ENCODE data around the gene EME2.
"Not testable (repeated sequence)": the region's sequence is repeated elsewhere in the genome, so short reads cannot be mapped to it uniquely, and the experiment has no call there.

EME2 gene

GRCh38 chr16:1794221-1794871 is 21.7 kb downstream of the EME2 start:
- H3K4me1 Mint-ChIP-seq (ENCODE audit: low read depth), result no peaks in the 10 kb centered on the region
- no peak overlapping the region for H3K27ac Mint-ChIP-seq
- no peak overlapping the region for H3K4me3 Mint-ChIP-seq
- no peaks in the 10 kb centered on the region for H3K27me3 Mint-ChIP-seq
- no peaks in the 10 kb centered on the region for H3K9me3 Mint-ChIP-seq
- H3K36me3 Mint-ChIP-seq (ENCODE audit: low read depth), result no peaks in the 10 kb centered on the region

DNA sequence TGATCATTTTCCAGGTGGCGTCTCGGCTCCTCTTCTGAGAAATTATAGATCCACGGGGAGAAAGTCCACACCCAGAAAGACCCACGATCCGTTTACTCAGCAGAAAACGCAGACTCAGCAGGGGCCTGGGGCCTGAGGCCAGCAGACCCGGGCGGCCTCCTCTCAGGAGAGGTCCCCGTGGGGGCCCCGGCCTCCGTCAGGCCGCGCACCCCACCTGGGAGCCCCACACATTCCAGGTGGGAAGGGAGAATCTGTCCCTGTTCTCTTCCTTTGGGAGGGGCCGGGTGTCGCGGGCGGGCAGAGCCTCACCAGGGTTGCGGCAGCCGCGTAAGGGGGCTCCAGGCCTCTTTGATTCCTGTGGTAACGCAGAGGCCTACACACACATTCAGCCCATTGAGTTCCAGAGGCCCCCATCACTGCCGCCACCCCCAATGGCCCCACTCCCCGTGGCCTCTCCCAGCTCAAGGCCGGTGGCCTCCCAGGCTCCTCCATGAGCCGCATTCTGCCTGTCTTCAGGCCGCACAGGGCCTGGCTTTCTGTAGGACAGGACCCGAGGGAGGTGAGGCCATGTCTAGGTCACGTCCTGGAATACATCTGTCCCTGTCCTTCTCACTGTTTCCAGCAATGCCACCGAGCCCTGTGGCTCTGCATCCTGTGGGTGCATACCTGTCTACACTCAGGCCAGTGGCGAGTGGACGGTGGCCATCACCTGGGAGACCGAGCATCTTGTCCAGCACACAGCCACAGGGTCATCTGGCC is 22.5 kb downstream of the EME2 start:
- Mint-ChIP-seq H3K36me3 (ENCODE audit: low read depth) (no peaks in the 10 kb centered on the region), H3K4me1 (ENCODE audit: low read depth) (no peaks in the 10 kb centered on the region), H3K4me3 (no peak overlapping the region), H3K27ac (no peak overlapping the region), H3K9me3 (peaks cover 4% of the 10 kb centered on the region), H3K27me3 (no peaks in the 10 kb centered on the region)

DNA sequence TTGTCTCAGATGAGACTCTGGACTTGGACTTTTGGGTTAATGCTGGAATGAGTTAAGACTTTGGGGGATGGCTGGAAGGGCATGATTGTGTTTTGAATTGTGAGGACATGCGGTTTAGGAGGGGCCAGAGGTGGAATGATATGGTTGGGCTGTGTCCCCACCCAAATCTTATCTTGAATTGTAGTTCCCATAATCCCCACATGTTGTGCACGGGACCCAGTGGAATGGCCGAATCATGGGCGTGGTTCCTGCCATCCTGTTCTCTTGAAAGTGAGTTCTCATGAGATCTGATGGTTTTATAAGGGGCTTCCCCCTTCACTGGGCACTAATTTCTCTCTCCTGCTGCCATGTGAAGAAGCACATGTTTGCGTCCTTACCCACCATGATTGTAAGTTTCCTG is 26.7 kb downstream of the EME2 start:
- not testable (repeated sequence) for H3K4me1 Mint-ChIP-seq (ENCODE audit: low read depth); H3K36me3 Mint-ChIP-seq (ENCODE audit: low read depth); H3K9me3 Mint-ChIP-seq; H3K27me3 Mint-ChIP-seq; H3K27ac Mint-ChIP-seq; H3K4me3 Mint-ChIP-seq

GRCh38 chr16:1800701-1801100 is 28.1 kb downstream of the EME2 start:
- no peaks in the 10 kb centered on the region for H3K27me3 Mint-ChIP-seq
- no peak overlapping the region for H3K27ac Mint-ChIP-seq
- peaks cover 4% of the 10 kb centered on the region for H3K36me3 Mint-ChIP-seq (ENCODE audit: low read depth)
- H3K4me1 Mint-ChIP-seq (ENCODE audit: low read depth), result no peaks in the 10 kb centered on the region
- no peak overlapping the region for H3K4me3 Mint-ChIP-seq
- H3K9me3 Mint-ChIP-seq, result peaks cover 9% of the 10 kb centered on the region

GRCh38 chr16:1807626-1808025 is 35.0 kb downstream of the EME2 start:
- no peak overlapping the region for H3K27ac Mint-ChIP-seq
- H3K36me3 Mint-ChIP-seq (ENCODE audit: low read depth), result peaks cover 10% of the 10 kb centered on the region
- peaks cover 3% of the 10 kb centered on the region for H3K4me1 Mint-ChIP-seq (ENCODE audit: low read depth)
- H3K9me3 Mint-ChIP-seq, result no peaks in the 10 kb centered on the region
- no peak overlapping the region for H3K4me3 Mint-ChIP-seq
- H3K27me3 Mint-ChIP-seq, result no peaks in the 10 kb centered on the region

DNA sequence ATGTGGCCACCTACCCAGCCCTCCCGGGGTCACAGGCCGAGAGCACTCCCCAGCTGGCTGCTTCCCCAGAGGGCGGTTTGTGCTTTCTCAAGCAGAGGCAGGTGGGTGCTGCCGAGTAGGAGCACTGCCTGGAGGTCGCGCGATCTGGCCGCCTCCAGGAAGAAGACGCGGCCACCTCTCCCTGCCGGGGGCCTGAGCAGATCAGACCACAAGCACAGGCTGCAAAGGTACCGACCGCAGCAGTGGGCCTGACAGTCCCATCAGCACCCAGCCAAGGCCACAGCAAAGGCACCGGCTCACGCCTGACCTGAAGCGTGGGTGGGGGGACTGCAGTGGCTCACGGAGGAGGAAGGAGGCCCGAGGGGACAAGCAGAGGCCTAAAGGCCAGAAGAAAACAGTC is 36.1 kb downstream of the EME2 start:
- peaks cover 12% of the 10 kb centered on the region for H3K4me1 Mint-ChIP-seq (ENCODE audit: low read depth)
- H3K4me3 Mint-ChIP-seq, result no peak overlapping the region
- peaks cover 15% of the 10 kb centered on the region for H3K36me3 Mint-ChIP-seq (ENCODE audit: low read depth)
- H3K9me3 Mint-ChIP-seq, result no peaks in the 10 kb centered on the region
- H3K27me3 Mint-ChIP-seq, result no peaks in the 10 kb centered on the region
- H3K27ac Mint-ChIP-seq, result no peak overlapping the region

DNA sequence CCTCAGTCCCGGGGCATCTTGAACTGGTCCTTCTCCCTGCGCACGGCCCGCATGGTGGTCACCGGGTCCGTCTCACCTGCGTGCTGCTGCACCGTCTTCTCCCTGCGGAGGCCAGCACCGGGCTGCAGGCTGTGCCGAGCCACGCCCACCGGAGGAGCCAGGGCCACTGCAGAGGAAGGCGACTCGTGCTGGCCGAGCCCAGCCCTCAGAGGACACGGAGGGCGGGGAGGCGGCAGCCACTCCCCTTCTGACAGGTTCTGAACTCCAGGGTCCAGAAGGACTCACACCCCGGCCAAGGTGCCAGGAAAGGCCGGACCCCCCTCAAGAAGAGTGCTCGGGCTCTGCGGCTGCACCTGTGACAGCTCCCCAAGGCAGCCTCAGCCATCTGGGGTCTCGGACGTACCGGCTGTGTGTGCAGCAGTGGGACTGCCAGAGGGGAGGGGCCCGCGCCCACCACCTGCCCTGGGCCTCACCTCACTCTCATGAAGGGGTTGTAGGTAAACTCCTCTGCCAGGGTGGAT is 36.7 kb downstream of the EME2 start:
- Mint-ChIP-seq H3K27me3 (no peaks in the 10 kb centered on the region), H3K36me3 (ENCODE audit: low read depth) (peaks cover 18% of the 10 kb centered on the region), H3K9me3 (no peaks in the 10 kb centered on the region), H3K4me1 (ENCODE audit: low read depth) (peaks cover 12% of the 10 kb centered on the region), H3K4me3 (no peak overlapping the region), H3K27ac (no peak overlapping the region)

DNA sequence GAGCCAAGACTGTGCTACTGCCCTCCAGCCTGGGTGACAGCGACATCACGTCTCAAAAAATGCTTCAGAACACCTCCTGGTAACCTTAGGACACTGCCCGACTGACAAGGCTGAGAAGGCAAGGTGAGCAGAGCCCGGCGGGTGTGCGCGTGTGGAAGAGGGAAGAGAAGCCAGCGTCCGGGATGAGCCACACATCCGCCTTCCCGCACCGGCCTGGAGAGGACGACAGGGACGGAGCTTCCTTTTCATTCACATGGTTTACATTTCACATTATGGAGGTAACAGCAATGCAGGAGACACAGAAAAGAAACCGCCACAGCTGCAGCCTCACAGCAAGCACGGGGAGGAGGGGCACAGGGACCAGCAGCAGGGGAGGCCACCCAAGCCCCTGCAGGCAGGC is 37.5 kb downstream of the EME2 start:
- peaks cover 21% of the 10 kb centered on the region for H3K36me3 Mint-ChIP-seq (ENCODE audit: low read depth)
- H3K4me1 Mint-ChIP-seq (ENCODE audit: low read depth), result peaks cover 12% of the 10 kb centered on the region
- no peaks in the 10 kb centered on the region for H3K27me3 Mint-ChIP-seq
- no peak overlapping the region for H3K27ac Mint-ChIP-seq
- H3K9me3 Mint-ChIP-seq, result no peaks in the 10 kb centered on the region
- H3K4me3 Mint-ChIP-seq, result no peak overlapping the region

DNA sequence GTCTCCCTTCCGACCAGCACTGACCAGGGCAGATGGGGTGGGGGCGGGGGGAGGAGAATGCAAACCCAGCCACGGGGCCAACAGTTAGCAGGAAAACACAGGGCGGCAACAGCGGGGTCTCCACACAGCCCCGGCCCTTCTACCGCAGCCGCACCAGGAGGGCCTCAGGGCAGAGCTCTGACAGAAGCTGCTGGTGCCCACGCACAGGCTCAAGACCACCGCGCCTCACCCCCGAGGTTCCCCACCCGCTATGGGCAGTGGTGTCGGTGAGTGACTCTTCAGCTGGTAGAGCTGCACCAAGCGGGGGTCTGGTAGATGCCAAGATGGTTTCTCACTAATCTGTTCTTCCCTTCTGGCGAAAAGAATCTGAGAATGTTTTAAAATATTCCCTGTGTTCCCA is 37.9 kb downstream of the EME2 start:
- H3K27ac Mint-ChIP-seq, result no peak overlapping the region
- no peaks in the 10 kb centered on the region for H3K9me3 Mint-ChIP-seq
- H3K4me3 Mint-ChIP-seq, result no peak overlapping the region
- H3K27me3 Mint-ChIP-seq, result no peaks in the 10 kb centered on the region
- H3K36me3 Mint-ChIP-seq (ENCODE audit: low read depth), result peaks cover 24% of the 10 kb centered on the region
- H3K4me1 Mint-ChIP-seq (ENCODE audit: low read depth), result peaks cover 12% of the 10 kb centered on the region

GRCh38 chr16:1812732-1813163 is 40.1 kb downstream of the EME2 start:
- Mint-ChIP-seq H3K4me1 (ENCODE audit: low read depth) (peaks cover 12% of the 10 kb centered on the region), H3K9me3 (no peaks in the 10 kb centered on the region), H3K27me3 (no peaks in the 10 kb centered on the region), H3K27ac (peak overlapping the region; percentile 34), H3K4me3 (no peak overlapping the region), H3K36me3 (ENCODE audit: low read depth) (peaks cover 16% of the 10 kb centered on the region)

DNA sequence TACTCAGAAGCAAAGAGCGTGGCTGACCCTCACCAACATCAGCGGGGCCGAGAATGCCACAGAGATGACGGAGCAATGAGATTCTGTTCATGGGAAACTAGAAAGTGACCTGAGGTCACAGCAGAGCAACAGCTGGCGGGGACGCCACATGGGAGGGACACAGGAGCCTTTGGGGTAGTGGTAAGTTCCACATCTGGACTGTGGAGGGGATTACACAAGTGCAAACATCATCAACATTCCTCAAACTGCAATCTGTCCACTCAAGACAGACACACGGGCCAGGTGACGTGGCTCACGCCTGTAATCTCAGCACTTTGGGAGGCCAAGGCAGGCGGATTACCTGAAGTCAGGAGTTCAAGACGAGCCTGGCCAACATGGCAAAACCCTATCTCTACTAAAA is 42.9 kb downstream of the EME2 start:
- Mint-ChIP-seq H3K4me3 (no peak overlapping the region), H3K9me3 (no peaks in the 10 kb centered on the region), H3K36me3 (ENCODE audit: low read depth) (peaks cover 14% of the 10 kb centered on the region), H3K27ac (peak overlapping the region; percentile 26), H3K4me1 (ENCODE audit: low read depth) (peaks cover 12% of the 10 kb centered on the region), H3K27me3 (no peaks in the 10 kb centered on the region)

GRCh38 chr16:1816396-1817275 is 44.0 kb downstream of the EME2 start:
- Mint-ChIP-seq H3K27ac (no peak overlapping the region), H3K9me3 (no peaks in the 10 kb centered on the region)

DNA sequence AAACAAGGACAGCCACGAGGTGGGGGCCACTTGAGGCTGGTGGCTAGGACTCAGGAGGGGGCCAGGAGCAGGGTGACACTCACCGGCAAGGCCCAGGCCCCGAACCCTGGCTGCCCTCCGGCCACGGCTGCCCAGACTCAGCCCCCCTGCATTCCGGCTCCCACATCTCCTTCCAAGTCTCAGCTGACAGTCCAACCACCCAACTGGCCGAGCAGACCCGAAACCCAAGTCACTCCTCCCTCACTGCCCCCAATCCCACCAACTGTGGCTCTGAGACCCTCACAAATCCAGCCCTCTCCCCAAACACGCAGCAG is 44.6 kb downstream of the EME2 start:
- no peak overlapping the region for H3K4me3 Mint-ChIP-seq
- no peaks in the 10 kb centered on the region for H3K27me3 Mint-ChIP-seq

More at GRCh38 chr16:1816396-1817275, 44.0 kb downstream of the EME2 start:
- Mint-ChIP-seq H3K27me3 (no peaks in the 10 kb centered on the region), H3K4me3 (no peak overlapping the region), H3K36me3 (ENCODE audit: low read depth) (peaks cover 14% of the 10 kb centered on the region), H3K4me1 (ENCODE audit: low read depth) (peaks cover 12% of the 10 kb centered on the region)

DNA sequence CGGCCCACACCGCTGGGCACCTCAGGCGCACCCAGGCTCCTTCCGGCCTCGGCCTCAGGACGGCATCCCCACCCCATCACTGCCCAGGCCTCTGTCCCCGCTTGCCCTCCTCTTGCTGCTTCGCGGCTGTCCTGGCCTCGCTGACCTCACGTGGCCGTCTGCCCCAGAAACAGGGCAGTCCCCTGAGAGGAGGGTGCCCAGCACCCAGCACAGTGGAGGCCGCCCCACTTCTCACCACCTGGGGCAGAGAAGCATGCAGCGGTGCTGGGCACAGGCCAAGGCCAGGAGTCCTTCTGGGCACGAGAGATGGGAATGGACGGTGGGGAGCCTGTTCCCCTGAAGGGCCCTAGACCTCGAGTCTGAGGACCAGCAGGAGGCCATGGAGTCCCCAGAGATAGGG is 45.1 kb downstream of the EME2 start:
- H3K9me3 Mint-ChIP-seq, result no peaks in the 10 kb centered on the region
- H3K36me3 Mint-ChIP-seq (ENCODE audit: low read depth), result peaks cover 14% of the 10 kb centered on the region
- H3K27ac Mint-ChIP-seq, result no peak overlapping the region
- H3K4me3 Mint-ChIP-seq, result no peak overlapping the region
- peaks cover 8% of the 10 kb centered on the region for H3K4me1 Mint-ChIP-seq (ENCODE audit: low read depth)
- H3K27me3 Mint-ChIP-seq, result no peaks in the 10 kb centered on the region

More for the DNA sequence above, 44.6 kb downstream of the EME2 start:
- Mint-ChIP-seq H3K9me3 (no peaks in the 10 kb centered on the region), H3K27ac (peak overlapping the region; percentile 49), H3K4me1 (ENCODE audit: low read depth) (peaks cover 12% of the 10 kb centered on the region), H3K36me3 (ENCODE audit: low read depth) (peaks cover 14% of the 10 kb centered on the region)

All from stimulated activated naive CD8-positive, alpha-beta T cell treated with anti-CD3 and anti-CD28 coated beads, Interleukin-15, Interleukin-2, amounts not matched to agents 100 ng/mL and 50 ng/mL, for 24 hours (primary cell).